ENCODE measurements around the gene STARD3NL. TPM values are rescaled to one million over a fixed set of nuclear protein-coding genes. Genes with fewer than 3 reads are reported as not detected.

STARD3NL gene
- total RNA-seq, 1 donor from 2014 or later, result 24.3 TPM

GRCh38 chr7:38181111-38181510 is 3.1 kb downstream of the STARD3NL start:
- intact Hi-C loops (cut with micrococcal nuclease), result no loop called here

GRCh38 chr7:38182450-38182849 is 4.4 kb downstream of the STARD3NL start:
- intact Hi-C loops (cut with micrococcal nuclease), result no loop called here

- intact Hi-C loops (cut with micrococcal nuclease), result no loop called here
Measured at GRCh38 chr7:38185395-38186307, 7.6 kb downstream of the STARD3NL start.

- intact Hi-C loops (cut with micrococcal nuclease), result no loop called here
Measured at GRCh38 chr7:38186593-38187314, 8.7 kb downstream of the STARD3NL start.

GRCh38 chr7:38187794-38188440 is 9.9 kb downstream of the STARD3NL start:
- intact Hi-C loops (cut with micrococcal nuclease), result no loop called here

- intact Hi-C loops (cut with micrococcal nuclease), result no loop called here
Measured at GRCh38 chr7:38189231-38189938, 11.3 kb downstream of the STARD3NL start.

- intact Hi-C loops (cut with micrococcal nuclease), result no loop called here
Measured at GRCh38 chr7:38190011-38190410, 12.0 kb downstream of the STARD3NL start.

- intact Hi-C loops (cut with micrococcal nuclease), result no loop called here
Measured at GRCh38 chr7:38191791-38192190, 13.7 kb downstream of the STARD3NL start.

GRCh38 chr7:38192327-38192726 is 14.3 kb downstream of the STARD3NL start:
- intact Hi-C loops (cut with micrococcal nuclease), result no loop called here

- intact Hi-C loops (cut with micrococcal nuclease), result no loop called here
Measured at GRCh38 chr7:38195804-38196595, 18.0 kb downstream of the STARD3NL start.

- intact Hi-C loops (cut with micrococcal nuclease), result no loop called here
Measured at GRCh38 chr7:38198366-38198765, 20.3 kb downstream of the STARD3NL start.

GRCh38 chr7:38199154-38199553 is 21.1 kb downstream of the STARD3NL start:
- intact Hi-C loops (cut with micrococcal nuclease), result no loop called here

GRCh38 chr7:38199782-38200181 is 21.7 kb downstream of the STARD3NL start:
- intact Hi-C loops (cut with micrococcal nuclease), result no loop called here

- intact Hi-C loops (cut with micrococcal nuclease), result no loop called here
Measured at GRCh38 chr7:38206071-38206470, 28.0 kb downstream of the STARD3NL start.

GRCh38 chr7:38207843-38208242 is 29.8 kb downstream of the STARD3NL start:
- intact Hi-C loops (cut with micrococcal nuclease), result no loop called here

- intact Hi-C loops (cut with micrococcal nuclease), result loop anchor here (10.0 kb wide), 1 partner anchor 693 kb away; the partner anchor contains the start of gene VPS41
Measured at GRCh38 chr7:38211486-38211885, 33.4 kb downstream of the STARD3NL start.

GRCh38 chr7:38211940-38212339 is 33.9 kb downstream of the STARD3NL start:
- intact Hi-C loops (cut with micrococcal nuclease), result loop anchor here (10.0 kb wide), 1 partner anchor 693 kb away; the partner anchor contains the start of gene VPS41

- intact Hi-C loops (cut with micrococcal nuclease), result loop anchor here (1.0 to 10.0 kb wide), 11 partner anchors 8 to 690 kb away; partner anchors contain the start of genes STARD3NL and VPS41
Measured at GRCh38 chr7:38215115-38215514, 37.1 kb downstream of the STARD3NL start.

- intact Hi-C loops (cut with micrococcal nuclease), result loop anchor here (1.0 to 10.0 kb wide), 11 partner anchors 7 to 689 kb away; partner anchors contain the start of genes STARD3NL and VPS41
Measured at GRCh38 chr7:38215735-38216670, 38.0 kb downstream of the STARD3NL start.
